H1 (cell line): ENCODE measurements around the gene UHRF2. TPM values are rescaled to one million over a fixed set of nuclear protein-coding genes. Genes with fewer than 3 reads are reported as not detected.

Source experiments
- CTCF ChIA-PET: fragments of 300-600 bp; sonication (Branson Sonifier 250); formaldehyde crosslinking; loops from one replicate; lab custom pipeline; 2021; ENCODE audit not compliant: partially characterized antibody; lab: Charles Lee
- POLR2A ChIA-PET: fragments of 300-600 bp; sonication (Branson Sonifier 250); formaldehyde crosslinking; loops from one replicate; lab custom pipeline; 2021; ENCODE audit warnings: inconsistent platforms; ENCODE audit not compliant: partially characterized antibody; lab: Charles Lee
- DNase-seq, 2 experiments: peaks; one replicate each; pipeline versions ENCODE4 v3.0.0 to v3.0.0-alpha.2; 2010 to 2022; ENCODE audit warnings: low spot score in 2 of 2, low read depth in 1 of 2, mixed read lengths in 1 of 2
- FAIRE-seq: peaks from 2 replicates; lab custom pipeline; 2011; peaks lifted over from hg19 to GRCh38; lab: Jason Lieb, UNC
- H2AFZ ChIP-seq: 2 replicates; pipeline ENCODE4 v1.8.1; 2012; ENCODE audit warnings: low read length, inconsistent platforms
- H2AK5ac ChIP-seq: 2 replicates; pipeline ENCODE4 v1.6.1; 2013; ENCODE audit warnings: low read depth, low read length
- H2BK120ac ChIP-seq: replicated peaks from 2 replicates; pipeline ENCODE3; 2013; ENCODE audit warnings: low read depth, low read length, inconsistent platforms
- H2BK12ac ChIP-seq: 2 replicates; pipeline ENCODE4 v1.6.1; 2013; ENCODE audit warnings: low read depth, low read length
- H2BK15ac ChIP-seq: 2 replicates; pipeline ENCODE4 v1.6.1; 2013; ENCODE audit warnings: low read length
- H2BK20ac ChIP-seq: 2 replicates; pipeline ENCODE4 v1.6.1; 2013; ENCODE audit warnings: low read length
- H2BK5ac ChIP-seq: 2 replicates; pipeline ENCODE4 v1.6.1; 2013; ENCODE audit warnings: low read depth, low read length
- H3K14ac ChIP-seq: 2 replicates; pipeline ENCODE4 v1.6.1; 2013; ENCODE audit warnings: inconsistent platforms; ENCODE audit not compliant: insufficient read length
- H3K18ac ChIP-seq: 2 replicates; pipeline ENCODE4 v1.6.1; 2013; ENCODE audit warnings: low read length; ENCODE audit errors: extremely low read depth
- H3K23ac ChIP-seq: 2 replicates; pipeline ENCODE4 v1.6.1; 2013; ENCODE audit warnings: inconsistent platforms; ENCODE audit not compliant: insufficient read length
- H3K23me2 ChIP-seq: 2 replicates; pipeline ENCODE4 v1.6.1; 2013; ENCODE audit warnings: low read depth, low read length
- H3K27ac ChIP-seq: 2 replicates; pipeline ENCODE4 v1.6.1; 2011; ENCODE audit warnings: low read depth, low read length, inconsistent platforms
- H3K27me3 ChIP-seq, 4 experiments: replicated peaks in 1 of 4; 1 replicate in 1 of 4; 2 replicates in 3 of 4; pipeline versions ENCODE4 v1.6.1 to v1.8.1; 2011 to 2013; ENCODE audit warnings: low read length in 3 of 4, mild to moderate bottlenecking in 3 of 4, inconsistent platforms in 2 of 4, mixed read lengths in 2 of 4, moderate library complexity in 1 of 4; ENCODE audit not compliant: control insufficient read depth in 3 of 4, insufficient read depth in 3 of 4; ENCODE audit errors: extremely low read depth in 1 of 4
- H3K36me3 ChIP-seq, 4 experiments: 2 replicates each; pipeline versions ENCODE4 v1.6.1 to v1.8.1; 2011 to 2013; ENCODE audit warnings: mild to moderate bottlenecking in 4 of 4, low read length in 3 of 4, moderate library complexity in 2 of 4, control low read depth in 1 of 4, inconsistent platforms in 1 of 4; ENCODE audit not compliant: insufficient read depth in 4 of 4, control insufficient read depth in 2 of 4
- H3K4ac ChIP-seq: replicated peaks from 2 replicates; pipeline ENCODE3; 2013; ENCODE audit warnings: low read length, low read depth, mixed read lengths, inconsistent platforms; ENCODE audit not compliant: insufficient read length
- H3K4me1 ChIP-seq, 4 experiments: replicated peaks in 1 of 4; 1 replicate in 1 of 4; 2 replicates in 3 of 4; pipeline versions ENCODE4 v1.6.1 to v1.8.1; 2011 to 2013; ENCODE audit warnings: low read length in 3 of 4, inconsistent platforms in 2 of 4, mixed read lengths in 1 of 4; ENCODE audit not compliant: insufficient read depth in 4 of 4, control insufficient read depth in 3 of 4
- H3K4me2 ChIP-seq, 2 experiments: 2 replicates each; pipeline versions ENCODE4 v1.6.1 to v1.8.1; 2011 to 2013; ENCODE audit warnings: low read depth in 2 of 2, low read length in 2 of 2, control low read depth in 1 of 2, inconsistent platforms in 1 of 2, mild to moderate bottlenecking in 1 of 2; ENCODE audit not compliant: insufficient read depth in 1 of 2
- H3K4me3 ChIP-seq, 4 experiments: fragments of 200-600, 300-600 bp in 1 of 4; sonication (generic), shearing (Covaris generic), sonication (Bioruptor Twin) in 1 of 4; 2 replicates each; pipeline versions ENCODE4 v1.5.1 to v1.8.1; 2011 to 2016; ENCODE audit warnings: low read length in 4 of 4, low read depth in 3 of 4, control low read depth in 2 of 4, inconsistent platforms in 2 of 4, mild to moderate bottlenecking in 2 of 4, mixed read lengths in 1 of 4, moderate library complexity in 1 of 4; ENCODE audit not compliant: insufficient read depth in 2 of 4; ENCODE audit errors: extremely low read depth in 1 of 4
- H3K56ac ChIP-seq: replicated peaks from 2 replicates; pipeline ENCODE3; 2013; ENCODE audit warnings: low read depth, mild to moderate bottlenecking, mixed read lengths, low read length, inconsistent platforms; ENCODE audit not compliant: insufficient read length
- H3K79me1 ChIP-seq: 2 replicates; pipeline ENCODE4 v1.6.1; 2013; ENCODE audit warnings: low read depth, low read length, control low read depth
- H3K79me2 ChIP-seq, 2 experiments: 2 replicates each; pipeline versions ENCODE4 v1.6.1 to v1.8.1; 2012 to 2013; ENCODE audit warnings: low read length in 2 of 2, mild to moderate bottlenecking in 2 of 2, inconsistent platforms in 1 of 2; ENCODE audit not compliant: insufficient read depth in 2 of 2, control insufficient read depth in 1 of 2
- H3K9ac ChIP-seq, 4 experiments: replicated peaks in 1 of 4; 1 replicate in 1 of 4; 2 replicates in 3 of 4; pipeline versions ENCODE4 v1.6.1 to v1.8.1; 2011 to 2013; ENCODE audit warnings: low read depth in 3 of 4, low read length in 3 of 4, control low read depth in 2 of 4, mild to moderate bottlenecking in 2 of 4, moderate library complexity in 2 of 4, inconsistent platforms in 1 of 4; ENCODE audit errors: extremely low read depth in 1 of 4
- H3K9me3 ChIP-seq, 2 experiments: 2 replicates each; pipeline versions ENCODE4 v1.6.1 to v1.8.1; 2012 to 2013; ENCODE audit warnings: mild to moderate bottlenecking in 2 of 2, moderate library complexity in 2 of 2, control low read depth in 1 of 2, inconsistent platforms in 1 of 2, low read depth in 1 of 2, low read length in 1 of 2, mixed read lengths in 1 of 2; ENCODE audit not compliant: insufficient read depth in 2 of 2
- H4K20me1 ChIP-seq, 2 experiments: replicated peaks in 1 of 2; 2 replicates each; pipeline versions ENCODE3 to v1.8.1; 2011 to 2013; ENCODE audit warnings: inconsistent platforms in 2 of 2, low read length in 2 of 2, mild to moderate bottlenecking in 1 of 2; ENCODE audit not compliant: insufficient read depth in 2 of 2, control insufficient read depth in 1 of 2
- H4K5ac ChIP-seq: 2 replicates; pipeline ENCODE4 v1.6.1; 2013; ENCODE audit warnings: low read length, low read depth, mixed read lengths, inconsistent platforms; ENCODE audit not compliant: insufficient read length
- H4K8ac ChIP-seq: 2 replicates; pipeline ENCODE4 v1.8.0; 2013; ENCODE audit warnings: mild to moderate bottlenecking, moderate library complexity, low read length, inconsistent platforms; ENCODE audit not compliant: insufficient read depth; ENCODE audit errors: extremely low read depth
- H4K91ac ChIP-seq: replicated peaks from 2 replicates; pipeline ENCODE3; 2013; ENCODE audit warnings: low read length, mixed read lengths, inconsistent platforms; ENCODE audit not compliant: insufficient read length
- BACH1 ChIP-seq: IDR thresholded peaks from 2 replicates; pipeline ENCODE4 v1.6.1; 2012; ENCODE audit warnings: low read length, improper control_type of control experiment
- CEBPB ChIP-seq: IDR thresholded peaks from 2 replicates; pipeline ENCODE4 v1.6.1; 2012; ENCODE audit warnings: low read depth, low read length
- POLR2AphosphoS5 ChIP-seq: IDR thresholded peaks from 2 replicates; pipeline ENCODE4 v1.6.1; 2011; ENCODE audit warnings: low read depth, low read length
- SP1 ChIP-seq: IDR thresholded peaks from 2 replicates; pipeline ENCODE4 v1.6.1; 2011; ENCODE audit warnings: low read depth, low read length
- TAF1 ChIP-seq: IDR thresholded peaks from 2 replicates; pipeline ENCODE4 v1.6.1; 2011; ENCODE audit warnings: mild to moderate bottlenecking, low read depth, low read length
- TBP ChIP-seq: IDR thresholded peaks from 2 replicates; pipeline ENCODE4 v1.6.1; 2011; ENCODE audit warnings: low read depth, low read length, improper control_type of control experiment
- TEAD4 ChIP-seq: IDR thresholded peaks from 2 replicates; pipeline ENCODE4 v1.6.1; 2012; ENCODE audit warnings: low read depth, low read length, inconsistent platforms, mixed read lengths
- WGBS, 2 experiments: shearing (Covaris generic) in 1 of 2; methylation state at CpG; one replicate each; pipeline versions ENCODE4 v1.1.6 to v1.1.7; 2013 to 2015; ENCODE audit warnings: low lambda C conversion rate in 2 of 2, mixed read lengths in 2 of 2, inconsistent platforms in 1 of 2, low coverage in 1 of 2, missing lambda C conversion rate in 1 of 2; ENCODE audit not compliant: insufficient replicate concordance in 2 of 2, insufficient coverage in 1 of 2, insufficient read length in 1 of 2; ENCODE audit errors: extremely low coverage in 1 of 2, missing lambda C conversion rate in 1 of 2; 5-methylcytosine and 5-hydroxymethylcytosine counted together
- polyA plus RNA-seq, 7 experiments: library from polyadenylated mRNA; depleted of rRNA in 3 of 7; stranded (reverse) in 5 of 7; unstranded in 2 of 7; fragments of >200 nt in 5 of 7; fragments of 200-250 nt in 2 of 7; gene quantifications; 1 replicate in 5 of 7; 2 replicates in 1 of 7; 4 replicates in 1 of 7; pipeline versions ENCODE4 v1.2.1 to v1.2.3, GENCODE V29; 2011 to 2013; ENCODE audit warnings: missing spikeins in 2 of 7, mixed read lengths in 2 of 7
- total RNA-seq: library from RNA; stranded (reverse); fragmentation: NEBNext Ultra II Directional; extraction: Animal tissue kit (Norgen Biotek cat#: 25700); gene quantifications from 2 replicates; pipeline ENCODE4 v1.2.1, GENCODE V29; 2021
- TF ChIP-seq, protein P1 (sequence below): IDR thresholded peaks from 2 replicates; pipeline ENCODE4 v1.6.1; 2011; ENCODE audit warnings: low read length, improper control_type of control experiment

The UHRF2 gene
- total and polyA plus RNA-seq, 2 of the 8 experiments (the other 6 are each of a cell fraction or from before 2014, with no cell fraction given), result 31.8 to 48.0 TPM

DNA sequence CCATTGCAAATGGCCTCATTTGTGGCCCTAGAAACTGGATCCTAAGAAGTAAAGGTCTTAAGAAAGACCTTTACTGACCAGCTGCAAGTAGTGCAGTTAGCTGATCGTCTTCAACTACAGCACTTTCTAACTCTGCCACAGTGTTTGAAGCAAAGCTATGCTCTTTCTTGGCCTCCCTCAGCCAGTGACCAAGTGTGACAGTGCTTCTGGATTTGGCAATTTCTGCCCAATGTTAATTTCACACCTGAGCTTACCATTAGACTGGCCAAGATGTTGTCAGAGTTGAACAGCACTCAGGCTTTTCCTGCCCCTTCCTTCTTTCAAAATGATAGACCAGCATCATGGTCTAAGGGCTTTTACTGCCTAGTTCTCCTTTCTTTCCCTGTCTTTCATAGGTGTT lies 36.1 kb downstream of the UHRF2 start:
- Histone ChIP-seq H2AFZ (no peak overlapping the region), H3K27ac (no peak overlapping the region), H3K27me3 (no peaks in the 10 kb centered on the region), H3K9ac (peak overlapping the region in 1 of 4 experiments; percentile 18; a peak in 1 of 7 replicates), H3K4me2 (no peak overlapping the region), H2BK5ac (no peak overlapping the region), H3K23ac (no peak overlapping the region), H2AK5ac (no peak overlapping the region), H2BK120ac (no peak overlapping the region), H3K23me2 (no peaks in the 10 kb centered on the region), H2BK12ac (no peak overlapping the region), H3K14ac (no peak overlapping the region), H2BK15ac (no peak overlapping the region), H4K91ac (no peak overlapping the region), H3K79me1 (peaks cover 4% of the 10 kb centered on the region), H4K20me1 (peaks cover 3 to 6% of the 10 kb centered on the region in 2 experiments), H3K56ac (no peak overlapping the region), H3K18ac (no peak overlapping the region), H3K4me1 (peaks cover 0 to 5% (median 0%) of the 10 kb centered on the region in 4 experiments; a peak in 1 of 7 replicates), H2BK20ac (no peak overlapping the region), H3K9me3 (no peaks in the 10 kb centered on the region), H4K5ac (no peak overlapping the region), H3K79me2 (peaks cover 10 to 93% of the 10 kb centered on the region in 2 experiments), H3K4ac (no peak overlapping the region), H4K8ac (no peak overlapping the region), H3K4me3 (no peak overlapping the region), H3K36me3 (no peaks in the 10 kb centered on the region)
- FAIRE-seq (no peak), DNase-seq (no peak)
- WGBS, 2 experiments, result 84% methylated on average over 1 of the region's 1 CpG; no CpG with 5 or more reads in 1 of the 2 experiments
- CTCF ChIA-PET, result interaction anchor here (0.5 to 0.8 kb wide), 2 partner anchors 33 to 143 kb away, joined by 3 read pairs; no protein-coding TSS in a partner anchor
- POLR2A ChIA-PET, result interaction anchor here (1.3 kb wide), 1 partner anchor 25 kb away, joined by 5 read pairs; no protein-coding TSS in a partner anchor
- TF ChIP-seq POLR2AphosphoS5, result no peak
- no peak for TF ChIP-seq CEBPB
- TF ChIP-seq, protein P1, sequence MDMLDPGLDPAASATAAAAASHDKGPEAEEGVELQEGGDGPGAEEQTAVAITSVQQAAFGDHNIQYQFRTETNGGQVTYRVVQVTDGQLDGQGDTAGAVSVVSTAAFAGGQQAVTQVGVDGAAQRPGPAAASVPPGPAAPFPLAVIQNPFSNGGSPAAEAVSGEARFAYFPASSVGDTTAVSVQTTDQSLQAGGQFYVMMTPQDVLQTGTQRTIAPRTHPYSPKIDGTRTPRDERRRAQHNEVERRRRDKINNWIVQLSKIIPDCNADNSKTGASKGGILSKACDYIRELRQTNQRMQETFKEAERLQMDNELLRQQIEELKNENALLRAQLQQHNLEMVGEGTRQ, result no peak
- TF ChIP-seq BACH1, result no peak
- TF ChIP-seq TBP, result no peak
- no peak for TF ChIP-seq SP1
- TF ChIP-seq TAF1, result no peak
- no peak for TF ChIP-seq TEAD4
